Upper lobe of right lung (tissue), 1 donor: ENCODE measurements around the gene SMYD5. TPM values are rescaled to one million over a fixed set of nuclear protein-coding genes. Genes with fewer than 3 reads are reported as not detected.

Experiments
- ATAC-seq: fragments of 200-7000 bp; cut with Tn5 transposase; one replicate; pipeline ENCODE4 v1.9.1; 2020; ENCODE audit warnings: mild to moderate bottlenecking, moderate library complexity
- DNase-seq: peaks from one replicate; pipeline ENCODE4 v3.0.0-alpha.2; 2020
- H3K27ac ChIP-seq: fragments of 200-600 bp; one replicate; pipeline ENCODE4 v1.8.0; 2022
- H3K27me3 ChIP-seq: fragments of 200-600 bp; one replicate; pipeline ENCODE4 v1.8.0; 2022; ENCODE audit warnings: mild to moderate bottlenecking
- H3K36me3 ChIP-seq: fragments of 200-600 bp; one replicate; pipeline ENCODE4 v1.8.0; 2022
- H3K4me1 ChIP-seq: fragments of 200-600 bp; one replicate; pipeline ENCODE4 v1.8.0; 2022
- H3K4me3 ChIP-seq: fragments of 200-600 bp; one replicate; pipeline ENCODE4 v1.8.0; 2022; ENCODE audit warnings: mild to moderate bottlenecking
- H3K9me3 ChIP-seq: fragments of 200-600 bp; one replicate; pipeline ENCODE4 v1.8.0; 2022
- CTCF ChIP-seq: fragments of 200-600 bp; IDR thresholded peaks from one replicate; pipeline ENCODE4 v1.8.0; 2022; ENCODE audit warnings: antibody characterized with exemption
- intact Hi-C: fragments of 100-400 bp; cut with DNase I; formaldehyde crosslinking; loops from one replicate; pipeline ENCODE4 v1.11.0; 2022
- total RNA-seq: library from RNA; stranded (reverse); fragmentation: NEBNext Ultra II Directional; extraction: Animal tissue kit (Norgen Biotek cat#: 25700); gene quantifications from one replicate; pipeline ENCODE4 v1.2.1, GENCODE V29; 2021
- donor health status: DM: no; HTN: yes; CAD: no; lungs with severe emphysema.

The SMYD5 gene
- total RNA-seq, 1 donor from 2014 or later: 16.8 TPM

GRCh38 chr2:73265298-73266060, 51.4 kb downstream of the SMYD5 start:
- Histone ChIP-seq H3K4me1 (no peaks in the 10 kb centered on the region), H3K27me3 (peaks cover 32% of the 10 kb centered on the region), H3K36me3 (no peaks in the 10 kb centered on the region), H3K4me3 (no peak overlapping the region), H3K9me3 (no peaks in the 10 kb centered on the region), H3K27ac (no peak overlapping the region)
- ATAC-seq (no peak), DNase-seq (peak; percentile 35)
- TF ChIP-seq CTCF: no peak
- intact Hi-C loops: no loop called here

GRCh38 chr2:73266061-73266901, 52.2 kb downstream of the SMYD5 start:
- Histone ChIP-seq H3K27ac (no peak overlapping the region), H3K9me3 (no peaks in the 10 kb centered on the region), H3K4me3 (no peak overlapping the region), H3K36me3 (no peaks in the 10 kb centered on the region), H3K27me3 (peaks cover 35% of the 10 kb centered on the region), H3K4me1 (no peaks in the 10 kb centered on the region)
- intact Hi-C loops: no loop called here
- ATAC-seq: no peak
- DNase-seq: peak; percentile 46
- TF ChIP-seq CTCF: no peak

GRCh38 chr2:73267008-73267407, 53.0 kb downstream of the SMYD5 start:
- intact Hi-C loops: no loop called here
- ATAC-seq (no peak), DNase-seq (peak; percentile 4)
- H3K9me3 ChIP-seq: no peaks in the 10 kb centered on the region
- H3K4me3 ChIP-seq: no peak overlapping the region
- no peak for TF ChIP-seq CTCF
- H3K27ac ChIP-seq: no peak overlapping the region
- H3K4me1 ChIP-seq: no peaks in the 10 kb centered on the region
- H3K27me3 ChIP-seq: peaks cover 35% of the 10 kb centered on the region
- H3K36me3 ChIP-seq: no peaks in the 10 kb centered on the region

- no peaks in the 10 kb centered on the region for H3K36me3 ChIP-seq
- intact Hi-C loops: no loop called here
- DNase-seq (no peak), ATAC-seq (peak; percentile 5)
- TF ChIP-seq CTCF: no peak
- peaks cover 35% of the 10 kb centered on the region for H3K27me3 ChIP-seq
- no peaks in the 10 kb centered on the region for H3K4me1 ChIP-seq
- H3K9me3 ChIP-seq: no peaks in the 10 kb centered on the region
- H3K4me3 ChIP-seq: no peak overlapping the region
- H3K27ac ChIP-seq: no peak overlapping the region
These were observed 54.4 kb downstream of the SMYD5 start for GRCh38 chr2:73268366-73268829.

- peak; percentile 73 for DNase-seq
- no peak for TF ChIP-seq CTCF
- Histone ChIP-seq H3K4me3 (no peak overlapping the region), H3K36me3 (no peaks in the 10 kb centered on the region), H3K27me3 (peaks cover 35% of the 10 kb centered on the region), H3K27ac (no peak overlapping the region), H3K4me1 (no peaks in the 10 kb centered on the region), H3K9me3 (no peaks in the 10 kb centered on the region)
- intact Hi-C loops: no loop called here
- ATAC-seq: peak; percentile 43
These were observed 55.0 kb downstream of the SMYD5 start for GRCh38 chr2:73268830-73269685.
